GM19467 (cell line): ENCODE data around the gene C2orf81.

ENCODE experiments used
- ATAC-seq: cut with Tn5 transposase; IDR thresholded peaks from one replicate; pipeline ENCODE4 v1.9.1; 2021; ENCODE audit warnings: mild to moderate bottlenecking, moderate library complexity; ENCODE audit not compliant: unreplicated experiment

The C2orf81 gene

DNA sequence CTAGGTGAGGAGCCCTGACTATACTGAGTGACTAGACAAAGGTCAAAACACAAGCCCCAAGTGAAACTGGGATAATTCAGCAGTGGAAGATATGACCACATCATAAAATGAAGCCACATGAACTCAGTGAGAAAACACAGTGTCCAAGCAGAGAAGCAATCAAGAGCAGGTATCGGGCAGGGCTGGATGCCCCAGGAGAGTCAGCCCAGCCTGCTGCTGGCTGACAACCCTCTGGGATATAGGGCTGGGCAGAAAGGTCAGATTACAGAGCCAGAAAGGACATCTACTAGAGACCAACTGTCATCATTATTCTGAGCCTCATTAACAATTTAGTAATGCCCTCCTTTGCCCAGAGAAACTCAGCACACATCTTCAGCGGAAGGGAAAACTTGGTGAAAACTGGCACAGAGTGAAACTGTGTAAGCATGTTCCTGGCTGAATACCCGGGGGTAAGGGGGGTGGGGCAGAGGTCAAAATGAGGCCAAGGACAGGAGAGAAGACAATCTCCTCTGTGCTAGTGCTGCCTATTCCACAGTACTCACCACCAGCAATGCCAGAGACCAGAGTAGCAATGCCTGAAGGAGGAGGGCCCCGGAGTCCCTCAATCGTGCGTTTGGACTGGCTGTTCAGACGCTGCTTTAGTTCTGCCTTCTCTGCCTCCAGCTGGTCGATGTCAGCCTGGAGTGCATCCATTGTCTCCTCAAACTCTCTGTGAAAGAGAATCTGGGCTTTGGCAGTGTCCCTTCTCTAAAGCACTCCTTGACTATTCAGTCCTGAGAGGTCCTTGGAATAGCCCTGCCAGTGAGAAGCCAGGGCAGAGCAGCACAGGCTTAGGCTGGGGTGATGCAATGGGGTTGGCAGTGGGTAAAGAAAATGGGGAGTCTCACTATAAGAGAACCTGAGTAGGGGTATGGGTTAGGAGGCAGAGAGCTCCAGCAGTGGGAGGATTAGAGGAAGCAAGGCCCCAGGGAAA is 56.6 kb downstream of the C2orf81 start:
- ATAC-seq: no peak
